ENCODE results near the gene JAG1. TPM values are rescaled to one million over a fixed set of nuclear protein-coding genes. Genes with fewer than 3 reads are reported as not detected.
"Not testable (repeated sequence)": the region's sequence is repeated elsewhere in the genome, so short reads cannot be mapped to it uniquely, and the experiment has no call there.

JAG1 gene
- total and polyA plus RNA-seq, 12 donors, result 6.8 to 22.0 (median 13.3) TPM

- no peaks in the 10 kb centered on the region for H3K9me3 ChIP-seq (replicated peaks in 1 of 3)
- no peak for DNase-seq
- WGBS, 4 donors, result 43 to 57% (median 57%) methylated on average over 2 of the region's 2 CpGs
- no peak overlapping the region for H3K4me3 ChIP-seq
- intact Hi-C loops (cut with DNase I), result no loop called here
- no peak for TF ChIP-seq CTCF (IDR thresholded peaks at IDR 0.05)
- TF ChIP-seq POLR2A (IDR thresholded peaks at IDR 0.05), result no peak
- peaks cover 6 to 19% of the 10 kb centered on the region in 2 donors for H3K4me1 ChIP-seq (replicated peaks in 1 of 2)
- no peaks in the 10 kb centered on the region for H3K36me3 ChIP-seq (replicated peaks in 1 of 2)
- H3K27ac ChIP-seq, result peak overlapping the region in 2 of 5 donors; percentile 15 to 42
- H3K27me3 ChIP-seq, result no peaks in the 10 kb centered on the region
These were observed 81.8 kb downstream of the JAG1 start for GRCh38 chr20:10591946-10592521.

- peak overlapping the region in 1 of 5 donors; percentile 21 for H3K27ac ChIP-seq
- intact Hi-C loops (cut with DNase I), result no loop called here
- DNase-seq, result no peak
- no peaks in the 10 kb centered on the region for H3K27me3 ChIP-seq
- H3K4me3 ChIP-seq, result no peak overlapping the region
- no peaks in the 10 kb centered on the region for H3K36me3 ChIP-seq (replicated peaks in 1 of 2)
- peaks cover 0 to 15% of the 10 kb centered on the region in 2 donors for H3K4me1 ChIP-seq (replicated peaks in 1 of 2)
- no peaks in the 10 kb centered on the region for H3K9me3 ChIP-seq (replicated peaks in 1 of 3)
- TF ChIP-seq CTCF (IDR thresholded peaks at IDR 0.05), result no peak
- TF ChIP-seq POLR2A (IDR thresholded peaks at IDR 0.05), result no peak
- 96 to 100% (median 100%) methylated on average over 1 of the region's 1 CpG for WGBS, 4 donors
These were observed 82.7 kb downstream of the JAG1 start for GRCh38 chr20:10590950-10591671.

GRCh38 chr20:10590446-10590845 lies 83.4 kb downstream of the JAG1 start:
- intact Hi-C loops (cut with DNase I); DNase-seq; H3K4me3 ChIP-seq; H3K27me3 ChIP-seq; H3K36me3 ChIP-seq (replicated peaks in 1 of 2); H3K27ac ChIP-seq; H3K9me3 ChIP-seq (replicated peaks in 1 of 3): not testable (repeated sequence)
- 94 to 97% (median 95%) methylated on average over 10 of the region's 10 CpGs for WGBS, 4 donors
- peaks cover 0 to 15% of the 10 kb centered on the region in 2 donors for H3K4me1 ChIP-seq (replicated peaks in 1 of 2)

Small RNA genes lying within 50 kb of the gene (microRNA-seq; reads per million reads assigned to microRNA genes)
- gene MIR6870, result 0 to 0.45 (median 0) reads per million in 3 donors

Small RNA genes lying within 50 kb of the gene (small RNA-seq; reads per million reads assigned to genes)
- 0 reads per million in 2 donors for gene MIR6870

Other genes with a start within 250 kb of the JAG1 start
- gene MKKS, start 239.8 kb downstream of the JAG1 start, total RNA-seq, result 10 to 100 TPM in 7 of 9 donors, 1 to 10 TPM in 2; 6.1 to 24.7 (median 17.3) TPM
- gene MKKS, start 239.8 kb downstream of the JAG1 start, polyA plus RNA-seq, result 10 to 100 TPM; 10.4 to 29.1 (median 14.0) TPM
- 1 to 10 TPM; 3.8 to 8.2 (median 5.7) TPM for gene SLX4IP, start 238.7 kb downstream of the JAG1 start, total RNA-seq
- gene SLX4IP, start 238.7 kb downstream of the JAG1 start, polyA plus RNA-seq, result 1 to 10 TPM; 2.8 to 7.3 (median 3.1) TPM